Thoracic aorta endothelial cell (primary cell): ENCODE measurements around the gene PEAK1. TPM values are rescaled to one million over a fixed set of nuclear protein-coding genes. Genes with fewer than 3 reads are reported as not detected.

Source experiments
- total RNA-seq: library from RNA; depleted of rRNA; stranded (reverse); fragments of >200 nt; gene quantifications from 2 replicates; pipeline ENCODE4 v1.2.3, GENCODE V29; 2012

Gene PEAK1, protein sequence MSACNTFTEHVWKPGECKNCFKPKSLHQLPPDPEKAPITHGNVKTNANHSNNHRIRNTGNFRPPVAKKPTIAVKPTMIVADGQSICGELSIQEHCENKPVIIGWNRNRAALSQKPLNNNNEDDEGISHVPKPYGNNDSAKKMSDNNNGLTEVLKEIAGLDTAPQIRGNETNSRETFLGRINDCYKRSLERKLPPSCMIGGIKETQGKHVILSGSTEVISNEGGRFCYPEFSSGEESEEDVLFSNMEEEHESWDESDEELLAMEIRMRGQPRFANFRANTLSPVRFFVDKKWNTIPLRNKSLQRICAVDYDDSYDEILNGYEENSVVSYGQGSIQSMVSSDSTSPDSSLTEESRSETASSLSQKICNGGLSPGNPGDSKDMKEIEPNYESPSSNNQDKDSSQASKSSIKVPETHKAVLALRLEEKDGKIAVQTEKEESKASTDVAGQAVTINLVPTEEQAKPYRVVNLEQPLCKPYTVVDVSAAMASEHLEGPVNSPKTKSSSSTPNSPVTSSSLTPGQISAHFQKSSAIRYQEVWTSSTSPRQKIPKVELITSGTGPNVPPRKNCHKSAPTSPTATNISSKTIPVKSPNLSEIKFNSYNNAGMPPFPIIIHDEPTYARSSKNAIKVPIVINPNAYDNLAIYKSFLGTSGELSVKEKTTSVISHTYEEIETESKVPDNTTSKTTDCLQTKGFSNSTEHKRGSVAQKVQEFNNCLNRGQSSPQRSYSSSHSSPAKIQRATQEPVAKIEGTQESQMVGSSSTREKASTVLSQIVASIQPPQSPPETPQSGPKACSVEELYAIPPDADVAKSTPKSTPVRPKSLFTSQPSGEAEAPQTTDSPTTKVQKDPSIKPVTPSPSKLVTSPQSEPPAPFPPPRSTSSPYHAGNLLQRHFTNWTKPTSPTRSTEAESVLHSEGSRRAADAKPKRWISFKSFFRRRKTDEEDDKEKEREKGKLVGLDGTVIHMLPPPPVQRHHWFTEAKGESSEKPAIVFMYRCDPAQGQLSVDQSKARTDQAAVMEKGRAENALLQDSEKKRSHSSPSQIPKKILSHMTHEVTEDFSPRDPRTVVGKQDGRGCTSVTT (N-terminal part only)
- 116 and 123 TPM in 2 replicates for total RNA-seq

DNA sequence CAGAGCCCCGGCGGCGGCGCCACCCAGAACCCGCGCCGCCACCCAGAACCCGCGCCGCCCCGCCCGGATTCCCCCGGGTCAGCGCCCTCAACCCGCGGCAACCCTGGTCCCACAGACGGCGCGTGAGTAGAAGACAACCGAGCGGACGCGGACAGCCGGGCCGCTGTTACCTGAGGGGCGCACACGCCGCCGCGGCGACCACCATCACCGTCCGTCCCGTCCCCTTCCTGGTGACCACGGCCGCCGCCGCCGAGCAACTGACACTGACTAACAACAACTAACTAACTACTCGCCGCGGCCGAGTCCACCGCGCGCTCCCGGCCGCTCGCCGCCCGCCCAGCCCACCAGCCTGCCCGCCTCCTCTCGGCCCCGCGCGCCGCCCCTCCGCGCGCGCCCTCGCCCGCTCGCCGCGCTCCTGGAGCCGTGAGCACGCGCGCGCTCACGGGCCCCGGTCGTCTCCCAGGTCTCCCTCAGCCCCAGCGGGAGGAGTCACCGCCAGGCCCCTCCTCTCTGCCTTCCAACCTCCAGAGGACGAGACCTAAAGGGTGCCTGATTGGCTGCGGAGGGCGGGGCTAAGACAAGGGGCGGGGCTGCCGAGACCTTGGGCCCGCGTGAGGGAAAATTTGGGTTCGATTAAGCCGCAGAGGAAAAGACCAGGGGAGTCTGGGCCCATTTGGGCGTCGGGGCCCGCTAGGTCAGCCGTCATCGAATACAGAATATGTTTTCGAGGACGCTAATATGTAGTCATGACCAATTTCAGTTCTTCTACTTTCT, at the start of gene PEAK1:
Gene PEAK1, minus strand, starts transcription at position 269 of the 774 bp plus-strand sequence. CDS start 238,178 bp downstream, outside the sequence.

DNA sequence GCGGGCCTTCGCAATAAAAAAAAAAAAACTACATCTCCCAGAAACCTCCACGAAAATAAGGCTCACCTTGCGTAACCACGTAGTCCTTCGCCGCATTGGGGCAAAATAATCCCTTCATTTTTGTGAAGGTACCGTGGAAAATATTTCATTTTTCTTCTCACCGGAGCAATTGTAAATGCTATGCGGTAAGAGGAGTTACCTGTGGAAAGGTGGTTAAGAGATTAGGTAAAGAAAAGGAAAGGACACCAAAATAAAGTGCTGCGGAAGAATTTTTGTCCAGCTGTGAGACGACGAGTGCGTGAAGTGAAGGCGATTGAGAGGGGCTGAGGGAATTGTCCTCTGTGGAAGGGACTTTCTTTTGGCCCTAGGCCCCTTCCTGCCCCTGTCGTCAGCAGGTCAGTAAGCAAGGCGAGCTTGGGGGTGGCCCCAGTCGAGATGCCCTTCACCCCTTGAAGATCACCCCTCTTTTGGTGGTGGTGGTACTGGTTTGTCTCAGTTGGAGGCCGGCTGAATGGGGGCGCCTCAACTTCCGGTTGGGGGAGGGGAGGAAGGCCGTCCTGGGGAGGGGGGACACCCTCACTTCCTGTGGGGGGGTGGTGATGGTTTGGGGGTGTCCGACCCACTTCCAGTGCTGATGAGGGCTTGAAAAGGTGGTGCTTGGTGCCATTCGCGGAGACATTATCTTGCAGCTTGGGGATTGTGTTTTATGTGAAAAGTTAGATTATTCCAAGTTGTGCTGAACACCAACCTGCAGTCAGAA, 886 bp upstream of the PEAK1 start, which contains the start of gene HMG20A:
Gene HMG20A, plus strand, starts transcription at position 279 of the 760 bp plus-strand sequence. CDS start 37,520 bp downstream, outside the sequence.

DNA sequence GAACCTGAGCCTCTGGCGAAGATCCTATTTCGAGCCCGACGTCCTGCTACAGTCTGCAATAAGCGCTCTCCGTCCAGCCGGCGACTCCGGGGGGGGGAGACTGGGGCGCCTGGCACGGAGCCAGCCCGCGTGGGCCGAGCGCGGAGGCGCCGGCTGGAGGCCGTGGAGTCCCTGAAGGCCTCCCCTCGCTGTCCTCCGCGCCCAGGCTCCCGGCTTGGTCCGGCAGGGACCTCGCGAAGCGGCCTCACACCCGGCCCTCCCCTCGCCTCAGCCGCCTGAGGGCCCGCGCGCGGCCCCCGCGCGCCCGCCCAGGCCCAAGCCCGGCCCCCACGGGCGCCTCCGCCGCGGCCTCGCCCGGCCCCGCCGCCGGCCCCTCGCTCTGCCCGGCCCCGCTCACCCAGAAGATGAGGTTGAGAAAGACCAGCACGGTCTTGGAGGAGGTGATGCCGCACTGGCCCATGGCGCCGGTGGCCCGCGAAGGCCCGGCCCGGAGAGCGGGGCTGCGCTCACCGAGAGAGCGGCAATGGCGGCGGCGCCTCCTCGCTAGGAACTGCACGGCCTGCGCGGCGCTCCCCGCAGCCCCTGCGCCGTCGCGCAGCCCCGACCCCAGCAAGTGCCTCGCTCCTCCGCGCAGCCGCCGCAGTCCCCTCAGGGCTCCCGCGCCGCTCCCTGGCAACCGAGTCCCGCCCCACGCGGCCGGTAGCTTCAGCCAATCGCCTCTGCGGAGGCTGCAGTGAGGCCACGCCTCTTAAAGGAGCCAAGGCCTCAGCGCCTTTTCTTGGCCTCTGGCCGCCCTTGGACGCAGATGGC, 349.2 kb downstream of the PEAK1 start, which contains the start of gene TSPAN3:
Gene TSPAN3, minus strand, starts transcription at position 615 of the 810 bp plus-strand sequence. Its CDS starts 155 bp downstream, at position 460.

Other genes with a start within 250 kb of the PEAK1 start
- gene HMG20A, start 784 bp upstream of the PEAK1 start, total RNA-seq, result 68.9 and 80.1 TPM in 2 replicates
- 0.14 TPM in 1 of 2 replicates, not detected in the other for gene LINGO1, start 212.8 kb upstream of the PEAK1 start, total RNA-seq